ENCODE measurements around the gene PER1.
A peak's percentile ranks its signal among the peaks of the same experiment; 100 is the strongest.

The PER1 gene

GRCh38 chr17:8151641-8152111 lies 528 bp downstream of the PER1 start:
- no peak for FAIRE-seq

GRCh38 chr17:8151120-8151640 lies 1.0 kb downstream of the PER1 start:
- no peak for FAIRE-seq

- FAIRE-seq: no peak
These were observed 1.7 kb downstream of the PER1 start for GRCh38 chr17:8150194-8151119.

GRCh38 chr17:8149419-8150193 lies 2.6 kb downstream of the PER1 start:
- no peak for FAIRE-seq

DNA sequence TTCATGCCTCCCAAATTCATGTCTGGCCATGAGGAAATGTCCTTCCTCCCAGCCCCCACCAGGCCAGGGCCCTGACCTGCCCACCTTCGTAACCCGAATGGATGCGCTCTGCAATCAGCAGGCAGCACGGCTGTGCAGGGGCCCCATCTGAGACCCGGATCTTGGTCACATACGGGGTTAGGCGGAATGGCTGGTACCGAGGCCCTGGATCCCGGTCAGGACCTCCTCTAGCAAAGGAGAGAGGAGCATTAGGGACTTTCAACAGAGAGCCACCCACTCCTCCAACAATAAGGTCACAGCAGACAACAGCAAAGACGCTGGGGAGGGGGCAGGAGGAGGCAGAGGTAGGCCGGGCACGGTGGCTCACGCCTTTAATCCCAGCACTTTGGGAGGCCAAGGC lies 3.6 kb downstream of the PER1 start:
- no peak for FAIRE-seq

GRCh38 chr17:8147805-8148404 lies 4.3 kb downstream of the PER1 start:
- no peak for FAIRE-seq

DNA sequence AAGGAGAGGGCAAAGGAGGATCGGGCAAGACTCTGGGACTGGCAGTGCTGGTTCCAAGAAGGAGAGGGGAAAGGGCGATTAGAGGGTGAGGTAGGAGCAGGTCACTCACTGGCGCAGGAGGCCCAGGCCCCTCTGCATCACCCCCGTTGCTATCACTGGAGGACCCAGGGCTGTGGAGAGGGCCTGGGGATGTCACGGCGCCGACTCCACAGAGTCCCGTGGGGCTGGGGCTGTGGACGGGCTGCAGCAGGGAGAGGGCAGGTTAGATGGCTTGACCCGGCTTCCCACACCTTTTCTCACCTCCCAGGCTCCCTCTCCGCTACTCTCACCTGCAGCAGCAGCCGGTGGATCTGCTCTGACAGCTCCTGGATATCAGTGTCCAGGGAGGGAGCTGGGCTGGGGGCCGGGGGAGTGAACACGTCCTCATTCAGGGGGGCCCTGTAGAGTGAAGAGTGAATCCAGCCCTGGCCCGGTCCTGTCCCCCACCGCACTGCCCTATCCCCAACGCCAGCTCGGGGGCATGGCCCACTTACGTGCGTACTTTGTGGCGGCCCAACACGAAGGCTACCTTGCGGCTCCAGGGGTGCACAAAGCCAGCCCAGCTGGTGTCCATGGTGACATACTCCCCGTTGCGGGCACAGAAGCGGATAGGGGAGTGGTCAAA lies 4.9 kb downstream of the PER1 start:
- no peak for FAIRE-seq

DNA sequence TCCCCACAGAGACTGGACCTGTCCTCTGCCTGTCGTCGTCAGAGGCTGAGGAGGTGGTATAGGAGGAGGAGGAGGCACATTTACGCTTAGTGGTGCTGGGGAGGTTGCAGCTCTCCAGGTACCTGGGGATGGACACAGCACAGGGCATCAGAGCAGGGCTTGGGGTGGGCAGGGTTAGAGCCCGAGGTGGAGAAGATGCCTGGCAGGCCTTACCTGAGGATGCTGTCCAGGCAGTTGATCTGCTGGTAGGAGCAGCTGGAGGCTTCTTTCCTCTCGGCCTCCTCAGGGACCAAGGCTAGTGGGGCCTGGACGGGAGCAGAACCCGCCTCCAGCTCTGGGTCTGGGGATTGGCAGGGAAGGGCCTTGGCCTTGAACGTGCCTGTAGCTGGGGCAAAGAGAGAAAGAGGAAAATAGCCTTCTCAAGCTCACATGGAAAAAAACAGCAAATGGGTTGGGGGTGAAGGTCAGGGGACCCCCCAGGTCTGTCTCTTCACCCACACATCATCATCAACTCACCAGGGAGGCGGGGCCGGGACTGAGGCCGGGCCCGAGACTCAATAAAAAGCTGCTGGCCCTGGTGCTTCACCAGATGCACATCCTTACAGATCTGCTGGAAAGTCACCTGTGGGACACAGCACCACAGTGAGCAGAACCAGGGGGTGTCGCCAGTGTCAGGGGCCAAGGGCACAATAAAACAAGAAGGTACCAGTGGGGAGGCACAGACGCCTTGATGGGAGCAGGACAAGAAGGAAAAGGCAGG lies 5.6 kb downstream of the PER1 start:
- FAIRE-seq: no peak

DNA sequence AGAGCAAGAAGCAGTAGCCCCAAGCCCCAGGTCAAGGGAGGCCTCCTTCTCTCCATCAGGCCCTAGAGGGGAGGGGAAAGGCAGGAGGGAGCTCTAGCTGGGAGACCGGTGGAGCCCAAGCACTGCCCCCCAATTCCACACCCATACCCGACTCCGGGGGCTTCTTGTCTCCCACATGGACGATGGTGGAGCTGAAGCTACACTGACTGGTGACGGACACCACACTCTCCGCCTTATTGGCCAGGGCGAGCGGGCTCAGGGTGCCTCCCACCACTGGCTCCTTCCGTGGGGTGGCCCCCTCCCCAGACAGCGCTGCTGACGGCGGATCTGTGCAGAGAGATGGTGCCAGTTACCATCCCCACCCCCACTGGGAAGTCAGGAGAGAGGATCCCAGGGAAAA lies 6.4 kb downstream of the PER1 start:
- FAIRE-seq: no peak

DNA sequence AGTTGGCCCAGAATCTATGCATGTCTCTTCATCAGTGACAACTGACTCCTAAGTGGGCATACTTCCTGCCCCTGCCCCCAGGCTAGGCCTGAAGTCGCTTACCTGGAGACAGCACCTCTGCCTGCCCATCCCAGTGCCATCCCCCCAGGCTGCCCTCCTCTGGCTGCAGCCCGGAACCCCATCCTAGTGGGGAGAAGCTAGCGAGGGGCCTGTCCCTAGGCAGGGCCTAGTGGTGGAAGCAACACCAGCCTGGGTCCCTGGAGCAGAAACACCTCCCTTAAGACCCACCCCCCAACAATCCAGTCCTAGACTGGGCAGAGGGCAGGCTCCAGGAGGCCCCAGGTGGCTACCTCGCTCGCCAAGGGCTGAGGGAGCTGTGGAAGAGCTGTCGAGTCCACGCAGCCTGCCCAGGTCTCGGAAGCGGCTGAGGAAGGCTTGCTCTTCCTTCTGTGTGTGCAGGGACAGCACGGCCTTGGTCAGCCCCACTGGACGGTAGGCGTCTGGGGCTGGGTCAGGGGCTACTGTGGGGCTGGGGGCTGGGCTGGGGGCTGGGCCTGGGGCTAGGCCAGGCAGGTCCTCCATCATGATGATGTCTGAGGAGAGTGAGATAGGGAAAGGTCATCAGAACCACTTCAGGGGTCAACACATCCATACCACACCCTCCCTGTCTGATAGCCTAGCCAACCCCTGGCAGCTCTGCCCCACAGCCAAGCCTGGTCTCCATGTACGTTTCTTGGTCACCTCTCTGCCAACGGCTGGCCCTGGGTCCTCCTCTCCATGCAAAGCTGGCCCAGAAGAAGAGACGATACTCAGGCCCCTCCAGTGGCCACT lies 7.6 kb downstream of the PER1 start:
- no peak for FAIRE-seq

- no peak for FAIRE-seq
These were observed 8.4 kb downstream of the PER1 start for GRCh38 chr17:8143581-8144400.

GRCh38 chr17:8142887-8143580 lies 9.2 kb downstream of the PER1 start:
- no peak for FAIRE-seq

DNA sequence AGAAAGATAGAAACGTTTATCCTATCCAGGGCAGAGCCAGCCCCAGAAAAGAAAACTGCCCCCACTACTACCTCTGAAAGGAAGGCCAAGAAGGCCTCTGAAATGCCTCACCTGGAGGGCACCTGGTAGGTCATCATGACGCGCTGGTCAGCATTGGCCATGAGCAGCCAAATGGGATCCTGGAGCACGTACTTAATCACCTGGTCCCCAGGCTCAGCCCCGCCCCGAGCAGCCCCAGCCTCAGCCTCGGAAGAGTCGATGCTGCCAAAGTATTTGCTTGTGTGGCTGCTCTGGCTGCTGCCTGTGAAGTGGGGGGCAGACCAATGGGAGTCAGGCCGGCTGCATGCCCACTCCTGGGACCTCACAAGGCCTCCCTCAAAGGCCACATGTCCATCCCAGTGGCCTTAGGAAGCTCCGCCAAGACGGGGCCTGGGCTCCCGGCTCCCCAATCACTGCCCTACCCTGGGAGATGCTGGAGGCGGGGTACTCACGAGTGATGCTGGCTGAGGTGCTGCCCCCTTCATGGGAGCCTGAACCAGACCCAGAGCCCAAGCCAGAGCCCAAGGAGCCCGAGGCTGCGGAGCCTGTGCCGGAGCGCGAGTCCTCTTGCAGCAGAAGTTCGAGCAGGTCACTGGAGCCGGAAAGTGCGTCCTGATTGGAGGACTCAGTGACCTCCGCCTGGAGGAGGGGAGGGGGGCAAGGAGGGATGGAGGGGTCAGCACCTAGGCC lies 9.9 kb downstream of the PER1 start:
- no peak for FAIRE-seq

DNA sequence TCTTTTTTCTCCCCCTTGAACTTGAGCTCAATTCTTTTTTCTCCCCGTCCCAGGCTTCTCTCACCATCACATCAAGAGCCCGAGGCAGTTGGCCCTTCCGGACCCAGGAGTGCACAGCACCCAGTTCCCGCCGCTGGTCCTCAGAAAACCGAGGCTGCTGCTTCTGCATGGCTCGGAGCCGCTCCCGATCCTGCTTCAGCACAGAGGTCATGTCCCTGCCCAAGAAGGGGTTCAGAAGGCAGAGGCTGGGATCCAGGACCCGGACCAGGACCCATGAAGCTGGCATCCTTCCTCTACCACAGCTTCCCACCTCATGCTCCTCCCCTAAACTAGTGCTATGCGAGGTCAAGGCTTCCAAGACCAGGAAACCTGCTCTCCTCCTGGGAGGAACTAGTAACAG lies 10.5 kb downstream of the PER1 start:
- no peak for FAIRE-seq

- FAIRE-seq: no peak
These were observed 11.2 kb downstream of the PER1 start for GRCh38 chr17:8141045-8141444.

DNA sequence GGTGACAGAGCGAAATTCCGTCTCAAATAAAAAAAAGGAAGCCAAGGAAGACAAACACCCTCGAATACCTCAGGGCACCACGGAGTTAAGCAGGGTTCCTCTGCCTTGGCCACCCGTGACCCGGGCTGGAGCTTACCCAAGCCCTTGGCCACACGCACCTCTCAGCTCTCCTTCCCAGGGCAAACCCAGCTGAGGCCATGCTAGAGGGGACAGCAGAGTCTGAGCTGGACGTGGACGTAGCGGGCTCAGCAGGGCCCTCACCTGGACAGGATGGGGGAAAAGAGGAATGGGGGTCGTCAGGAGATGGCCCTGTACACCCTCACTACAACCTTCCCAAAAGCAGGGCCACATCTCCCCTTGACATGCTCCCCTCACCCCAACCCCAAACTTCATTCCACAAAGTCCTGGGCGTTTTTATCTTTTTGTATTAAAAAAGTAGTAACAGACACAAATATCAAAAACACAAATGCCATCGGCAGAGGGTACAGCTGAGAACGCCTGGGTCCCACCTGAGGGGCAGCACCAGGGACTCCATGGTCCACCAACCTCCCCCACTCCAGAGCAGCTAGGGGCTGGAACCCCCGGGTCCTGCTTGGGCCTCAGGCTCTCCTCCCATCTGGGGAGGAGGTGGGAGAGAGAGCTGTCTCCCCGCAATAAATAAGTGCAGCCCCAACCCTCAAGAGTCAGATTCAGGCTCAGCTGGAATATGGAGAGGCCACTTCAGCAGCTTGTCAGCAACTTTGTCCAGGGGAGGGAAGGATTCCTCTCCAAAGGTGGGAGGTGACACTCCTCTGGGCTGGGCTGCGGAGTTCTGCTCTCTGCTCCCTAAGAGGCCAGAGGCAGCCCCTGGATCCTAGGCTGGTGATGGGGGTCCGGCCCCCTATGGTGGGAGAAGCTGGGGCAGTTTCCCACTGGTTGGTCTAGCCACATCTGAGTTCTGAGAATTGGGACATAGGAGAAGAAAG lies 11.9 kb downstream of the PER1 start:
- no peak for FAIRE-seq

- peak; percentile 98 for FAIRE-seq
These were observed 13.4 kb downstream of the PER1 start for GRCh38 chr17:8138672-8139371.

Data from endometrium (tissue), 2 donors.